Activated CD4-positive, alpha-beta T cell treated with anti-CD3 and anti-CD28 coated beads for 48 hours (primary cell): ENCODE results near the gene BCAS1.
A peak's percentile ranks its signal among the peaks of the same experiment; 100 is the strongest.

Source experiments
- DNase-seq: peaks from one replicate; pipeline ENCODE4 v3.0.0-alpha.2; 2020

The BCAS1 gene

GRCh38 chr20:53958260-53958659 is 112.1 kb downstream of the BCAS1 start:
- no peak for DNase-seq

- DNase-seq, result no peak
Observed at GRCh38 chr20:53957451-53958172, 112.8 kb downstream of the BCAS1 start.

- DNase-seq, result no peak
Observed at GRCh38 chr20:53956013-53956715, 114.2 kb downstream of the BCAS1 start.

DNA sequence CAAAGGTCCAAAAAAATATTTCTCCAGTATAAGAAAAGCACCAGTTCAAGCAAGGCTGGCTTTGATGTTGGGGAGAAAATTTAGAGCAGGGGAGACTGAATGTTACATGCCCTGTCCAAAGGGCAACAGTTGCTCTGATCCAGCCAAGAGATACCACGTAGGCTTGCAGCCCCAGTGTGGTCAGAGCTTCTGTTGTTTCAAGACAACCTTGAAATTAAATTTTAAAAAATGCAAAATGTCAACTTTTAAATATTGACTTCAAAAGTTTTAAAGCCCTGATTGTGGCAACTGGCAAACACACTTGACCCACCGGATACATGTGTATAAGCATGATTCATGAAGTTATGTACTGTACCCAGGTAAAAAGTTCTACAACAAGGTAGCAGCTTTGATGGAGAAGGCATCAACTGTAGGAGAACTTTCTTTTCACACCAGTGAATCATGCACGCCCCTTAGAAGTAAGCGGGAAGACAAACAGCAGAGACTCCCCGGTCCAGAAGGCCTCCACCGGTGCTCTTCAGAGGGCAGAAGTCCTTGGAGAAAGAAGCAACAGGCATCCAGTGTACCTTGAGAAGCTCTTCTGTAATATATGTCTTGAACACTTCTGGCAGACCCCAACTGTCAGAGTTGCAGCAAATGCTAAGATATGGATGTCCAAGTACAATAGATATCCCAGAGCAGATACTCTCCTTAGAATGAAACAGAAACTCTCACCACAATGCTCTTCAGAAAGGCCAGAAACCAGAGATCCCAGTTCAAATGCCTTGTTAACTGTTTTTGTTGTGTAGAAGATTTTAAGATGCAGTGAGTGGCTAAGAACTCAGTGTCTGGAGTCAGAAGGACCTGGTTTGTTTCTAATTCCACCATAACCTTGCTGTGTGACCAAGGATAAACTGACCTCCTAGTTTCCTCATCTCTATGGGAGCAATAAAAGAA is 115.4 kb downstream of the BCAS1 start:
- DNase-seq, result no peak

GRCh38 chr20:53952528-53953096 is 117.8 kb downstream of the BCAS1 start:
- DNase-seq, result no peak

- DNase-seq, result no peak
Observed at GRCh38 chr20:53950578-53950977, 119.8 kb downstream of the BCAS1 start.

DNA sequence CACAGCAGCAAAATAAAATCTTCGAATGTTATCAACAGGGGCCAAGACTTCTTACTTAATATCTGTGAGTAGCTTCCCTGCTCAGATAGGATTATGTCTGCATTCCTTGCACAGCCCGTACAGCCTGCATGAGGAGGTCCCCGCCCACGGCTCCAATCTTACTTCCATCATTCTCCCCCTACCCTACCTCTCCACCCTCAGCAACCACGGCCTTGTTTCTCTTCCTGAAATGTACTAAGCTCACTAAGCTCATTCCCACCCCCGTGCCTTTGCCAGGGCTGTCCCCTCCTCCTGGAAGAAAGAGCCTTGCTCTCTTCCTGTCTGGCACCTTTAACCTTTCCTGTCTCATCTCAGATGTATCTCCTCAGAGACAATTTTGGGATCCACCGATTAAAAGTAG is 120.4 kb downstream of the BCAS1 start:
- DNase-seq, result peak; percentile 24

- peak; percentile 79 for DNase-seq
Observed at GRCh38 chr20:53949319-53949839, 121.0 kb downstream of the BCAS1 start.

DNA sequence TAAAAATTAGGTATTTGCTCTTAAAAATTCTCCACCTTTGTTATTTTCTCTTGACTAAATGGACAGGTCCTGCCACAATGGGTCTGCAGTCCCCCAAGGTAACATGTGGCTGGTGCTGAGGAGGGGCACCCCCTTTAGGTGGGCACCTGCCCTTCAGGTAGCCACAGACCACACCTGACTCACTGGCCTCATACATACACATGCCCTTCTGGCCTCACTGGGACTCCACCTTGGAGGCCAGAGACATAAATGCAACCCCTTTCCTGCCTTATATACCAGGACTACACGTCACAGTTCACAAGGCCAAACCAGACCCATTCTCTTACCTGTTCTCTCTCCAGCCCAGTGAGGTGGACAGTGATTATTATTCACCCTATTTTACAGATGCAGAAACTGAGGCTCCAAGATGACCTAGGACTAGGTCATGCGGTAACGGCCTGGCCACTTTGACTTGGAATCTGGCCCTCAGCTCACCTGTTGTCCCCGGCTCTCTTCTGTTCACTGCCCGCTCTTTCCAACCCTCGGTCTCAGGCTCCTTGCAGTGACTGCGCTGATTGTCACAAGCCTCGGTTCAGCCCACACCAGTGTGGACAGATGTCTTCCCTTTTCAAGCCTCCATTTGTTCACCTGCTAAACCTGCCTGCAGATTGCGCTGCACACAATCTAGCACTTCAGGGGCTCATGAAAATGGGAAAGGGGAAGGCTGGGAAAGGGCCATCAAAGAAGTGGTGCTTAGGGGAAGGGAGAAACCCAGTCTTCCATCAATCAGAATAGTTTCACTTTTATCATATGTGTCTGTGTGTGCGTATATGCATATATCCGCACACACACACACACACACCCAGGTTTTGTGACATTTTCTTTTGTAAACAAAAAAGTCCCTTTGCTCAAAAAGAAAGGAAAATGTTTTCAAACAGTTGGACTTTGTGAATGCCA is 121.7 kb downstream of the BCAS1 start:
- DNase-seq, result peak; percentile 13

GRCh38 chr20:53947501-53948195 is 122.7 kb downstream of the BCAS1 start:
- no peak for DNase-seq

- no peak for DNase-seq
Observed at GRCh38 chr20:53946106-53946505, 124.3 kb downstream of the BCAS1 start.

DNA sequence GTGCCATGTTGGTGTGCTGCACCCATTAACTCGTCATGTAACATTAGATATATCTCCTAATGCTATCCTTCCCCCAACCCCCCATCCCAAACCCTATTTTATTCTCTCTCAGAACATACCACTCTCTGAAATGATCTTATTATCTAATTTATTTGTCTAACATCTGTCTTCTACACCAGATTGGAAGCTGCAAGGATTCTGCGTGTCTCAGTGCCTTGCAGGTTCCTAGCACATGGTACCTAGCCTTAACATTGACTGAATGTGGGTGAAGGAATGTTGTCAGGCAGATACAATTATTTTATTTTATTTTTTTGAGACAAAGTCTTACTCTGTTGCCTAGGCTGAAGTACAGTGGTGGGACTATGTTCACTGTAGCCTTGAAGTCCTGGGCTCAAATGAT is 124.9 kb downstream of the BCAS1 start:
- no peak for DNase-seq

DNA sequence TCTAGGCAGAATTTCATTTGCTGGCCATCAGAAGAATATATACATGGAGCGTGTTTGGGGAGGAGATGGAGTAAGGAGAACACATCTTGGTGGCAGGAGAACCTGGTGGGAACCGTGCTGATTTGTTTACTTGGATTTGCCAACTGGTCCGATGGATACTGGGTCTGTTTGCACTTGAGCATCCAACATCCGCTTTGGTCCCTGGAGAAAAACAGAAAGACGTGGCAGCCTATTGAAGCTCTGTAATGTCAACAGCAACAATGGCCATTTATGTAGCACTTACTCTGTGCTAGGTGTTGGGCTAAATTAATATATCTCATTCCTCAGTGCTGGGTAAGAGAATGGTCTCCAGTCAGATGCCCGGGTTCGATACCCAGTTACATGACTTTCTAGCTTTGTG is 125.6 kb downstream of the BCAS1 start:
- no peak for DNase-seq

GRCh38 chr20:53943522-53944291 is 126.7 kb downstream of the BCAS1 start:
- DNase-seq, result peak; percentile 51

GRCh38 chr20:53942973-53943372 is 127.4 kb downstream of the BCAS1 start:
- DNase-seq, result no peak

DNA sequence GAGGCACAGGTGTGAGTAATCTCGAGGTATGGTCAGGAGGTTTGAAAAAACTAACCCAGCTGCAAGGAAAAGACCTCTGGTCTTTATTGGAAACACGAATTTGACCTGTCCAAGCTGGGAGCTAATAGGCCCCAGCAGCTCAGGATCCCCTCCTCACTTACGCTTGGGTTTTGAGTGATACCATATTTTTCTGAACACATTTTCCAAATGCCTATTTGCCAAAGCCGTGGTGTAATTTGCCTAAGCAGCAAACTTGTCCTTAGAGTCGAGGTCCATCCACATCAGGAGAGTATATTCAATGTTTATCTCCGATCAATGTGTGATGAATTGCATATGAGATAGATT is 128.0 kb downstream of the BCAS1 start:
- DNase-seq, result no peak

GRCh38 chr20:53941680-53942471 is 128.5 kb downstream of the BCAS1 start:
- no peak for DNase-seq

DNA sequence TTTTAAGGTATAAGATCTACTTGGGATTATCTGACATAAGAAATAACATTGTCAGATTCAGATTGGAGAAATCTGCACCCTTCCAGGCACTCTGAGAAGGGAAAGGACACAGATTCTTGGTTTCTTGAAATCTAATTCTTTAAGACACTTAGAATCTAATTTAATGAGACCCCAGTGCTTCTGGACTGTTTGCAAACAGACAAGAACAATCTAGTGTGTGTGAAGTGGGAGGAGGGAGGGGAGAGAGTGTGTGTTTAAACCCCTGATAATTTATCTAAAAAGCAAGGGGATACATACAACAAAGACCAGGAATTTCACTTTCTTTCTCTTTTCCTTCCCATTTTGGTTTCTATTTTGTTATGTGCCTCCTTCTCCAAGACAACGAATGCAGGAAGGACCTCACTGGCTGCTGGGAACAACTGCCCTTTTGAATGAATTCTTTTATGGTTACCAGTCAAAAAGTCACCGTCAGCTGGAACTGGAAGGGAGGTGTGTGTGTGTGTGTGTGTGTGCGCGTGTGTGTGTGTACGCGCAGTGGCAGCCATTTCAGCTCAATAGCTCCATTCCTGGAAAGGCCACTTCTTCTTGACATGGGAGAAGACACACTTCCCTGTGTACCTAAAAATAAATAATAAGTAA is 129.4 kb downstream of the BCAS1 start:
- peak; percentile 13 for DNase-seq

GRCh38 chr20:53940360-53940702 is 130.1 kb downstream of the BCAS1 start:
- DNase-seq, result no peak
